Stimulated activated CD8-positive, alpha-beta memory T cell treated with anti-CD3 and anti-CD28 coated beads, Interleukin-2, amount 100 ng/mL, for 48 hours (primary cell): ENCODE measurements around the gene GPX3.

Source experiments
- DNase-seq, 2 donors: peaks; one replicate each; pipeline ENCODE4 v3.0.0-alpha.2; 2020; ENCODE audit warnings: low read depth in 2 of 2

The GPX3 gene

GRCh38 chr5:151077967-151078366 lies 57.6 kb downstream of the GPX3 start:
- no peak for DNase-seq
